ENCODE results near the gene CALR.

CALR gene

DNA sequence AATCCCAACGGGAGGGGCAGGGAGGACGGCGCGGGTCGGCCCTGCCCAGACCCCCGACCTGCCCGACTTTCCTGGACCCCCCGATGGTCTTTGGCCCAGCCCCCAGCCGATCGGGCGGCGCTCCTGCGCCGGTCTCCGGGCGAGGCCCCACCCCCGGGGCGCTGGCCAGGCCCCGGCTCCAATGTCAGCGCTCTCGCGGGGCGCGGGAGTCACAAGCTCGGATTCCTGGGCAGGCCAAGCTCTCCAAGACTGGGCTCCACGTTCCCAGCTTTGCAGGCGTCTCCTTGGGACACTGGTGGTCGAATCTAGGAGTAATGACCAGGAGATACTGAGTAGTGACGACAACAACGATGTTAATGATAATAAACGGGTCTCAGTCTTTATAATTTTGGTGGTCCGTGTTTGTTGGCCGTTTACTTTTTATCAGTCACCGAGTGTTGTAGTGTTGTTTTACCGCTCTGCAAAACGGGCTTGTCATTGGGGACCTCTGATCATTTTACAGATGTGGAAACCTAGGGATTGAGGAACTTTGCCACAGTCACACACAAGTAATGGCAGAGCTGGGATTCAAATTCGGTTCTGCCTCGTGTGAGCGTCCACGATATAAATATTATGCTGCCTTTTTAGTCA, 7.8 kb downstream of the CALR start:
- no peaks in the 10 kb centered on the region for H3K9me3 ChIP-seq (ENCODE audit: insufficient read depth, low read length)
- H3K4me3 ChIP-seq (ENCODE audit: insufficient read depth, low read length, poor library complexity, severe bottlenecking), result peak overlapping the region; percentile 82
- H4K20me1 ChIP-seq (ENCODE audit: low read depth, low read length), result no peaks in the 10 kb centered on the region
- no peak overlapping the region for H2AFZ ChIP-seq (ENCODE audit: low read depth, low read length, severe bottlenecking)
- peaks cover 49% of the 10 kb centered on the region for H3F3A ChIP-seq (ENCODE audit: insufficient read depth)
- H3K27ac ChIP-seq (ENCODE audit: low read depth, low read length), result peak overlapping the region; percentile 68
- H3K36me3 ChIP-seq (ENCODE audit: low read length), result peaks cover 13% of the 10 kb centered on the region
- H3K9ac ChIP-seq (ENCODE audit: low read length), result peak overlapping the region; percentile 84
- peak overlapping the region; percentile 87 for H3K4me2 ChIP-seq (ENCODE audit: low read depth, low read length, poor library complexity, severe bottlenecking)
- no peaks in the 10 kb centered on the region for H3K9me2 ChIP-seq (replicated peaks; ENCODE audit: insufficient read depth, low read length)
- no peaks in the 10 kb centered on the region for H3K27me3 ChIP-seq (ENCODE audit: low read length)
- peaks cover 30% of the 10 kb centered on the region for H3K79me2 ChIP-seq (ENCODE audit: insufficient read depth, low read length)
- TF ChIP-seq EZH2phosphoT487 (conservative IDR thresholded peaks at IDR 0.05; ENCODE audit: low read length), result no peak
- TF ChIP-seq, protein P1, sequence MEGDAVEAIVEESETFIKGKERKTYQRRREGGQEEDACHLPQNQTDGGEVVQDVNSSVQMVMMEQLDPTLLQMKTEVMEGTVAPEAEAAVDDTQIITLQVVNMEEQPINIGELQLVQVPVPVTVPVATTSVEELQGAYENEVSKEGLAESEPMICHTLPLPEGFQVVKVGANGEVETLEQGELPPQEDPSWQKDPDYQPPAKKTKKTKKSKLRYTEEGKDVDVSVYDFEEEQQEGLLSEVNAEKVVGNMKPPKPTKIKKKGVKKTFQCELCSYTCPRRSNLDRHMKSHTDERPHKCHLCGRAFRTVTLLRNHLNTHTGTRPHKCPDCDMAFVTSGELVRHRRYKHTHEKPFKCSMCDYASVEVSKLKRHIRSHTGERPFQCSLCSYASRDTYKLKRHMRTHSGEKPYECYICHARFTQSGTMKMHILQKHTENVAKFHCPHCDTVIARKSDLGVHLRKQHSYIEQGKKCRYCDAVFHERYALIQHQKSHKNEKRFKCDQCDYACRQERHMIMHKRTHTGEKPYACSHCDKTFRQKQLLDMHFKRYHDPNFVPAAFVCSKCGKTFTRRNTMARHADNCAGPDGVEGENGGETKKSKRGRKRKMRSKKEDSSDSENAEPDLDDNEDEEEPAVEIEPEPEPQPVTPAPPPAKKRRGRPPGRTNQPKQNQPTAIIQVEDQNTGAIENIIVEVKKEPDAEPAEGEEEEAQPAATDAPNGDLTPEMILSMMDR (IDR thresholded peaks at IDR 0.05; ENCODE audit: insufficient read depth, low read length, poor library complexity, severe bottlenecking), result no peak

DNA sequence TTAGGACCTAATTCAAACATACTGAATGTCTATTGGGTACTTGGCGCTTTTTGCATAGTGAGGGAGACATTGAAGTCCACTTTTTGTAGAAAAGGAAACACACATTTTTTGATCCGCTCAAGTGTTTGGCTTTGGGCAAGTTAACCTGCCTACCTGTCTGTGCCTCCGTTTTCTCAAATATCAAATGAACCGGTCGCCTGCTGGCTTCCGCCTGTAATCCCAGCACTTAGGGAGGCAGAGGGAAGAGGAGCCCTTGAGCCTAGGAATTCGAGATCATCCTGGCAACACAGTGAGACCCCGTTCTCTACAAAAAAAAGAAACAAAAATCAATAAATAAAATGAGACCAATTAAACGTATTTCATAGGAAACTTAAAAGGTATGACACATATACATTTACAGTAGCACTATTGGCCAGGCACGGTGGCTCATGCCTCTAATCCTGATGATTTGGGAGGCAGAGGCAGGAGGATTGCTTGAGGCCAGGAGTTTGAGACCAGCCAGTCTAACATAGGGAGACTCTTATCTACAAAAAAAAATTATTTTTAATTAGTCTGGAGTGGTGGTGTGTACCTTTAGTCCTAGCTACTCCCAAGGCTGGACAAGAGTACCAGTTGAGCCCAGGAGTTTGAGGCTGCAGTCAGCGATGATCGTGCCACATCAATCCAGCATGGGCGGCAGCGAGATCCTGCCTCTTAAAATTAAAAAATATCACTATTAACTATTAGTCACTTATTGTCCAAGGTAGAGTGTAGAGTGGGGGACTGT, 8.5 kb downstream of the CALR start:
- H4K20me1 ChIP-seq (ENCODE audit: low read depth, low read length), result no peaks in the 10 kb centered on the region
- H3K27ac ChIP-seq (ENCODE audit: low read depth, low read length), result peak overlapping the region; percentile 68
- no peaks in the 10 kb centered on the region for H3K9me3 ChIP-seq (ENCODE audit: insufficient read depth, low read length)
- H3K27me3 ChIP-seq (ENCODE audit: low read length), result no peaks in the 10 kb centered on the region
- peaks cover 13% of the 10 kb centered on the region for H3K36me3 ChIP-seq (ENCODE audit: low read length)
- peaks cover 30% of the 10 kb centered on the region for H3K79me2 ChIP-seq (ENCODE audit: insufficient read depth, low read length)
- peak overlapping the region; percentile 84 for H3K9ac ChIP-seq (ENCODE audit: low read length)
- no peak overlapping the region for H2AFZ ChIP-seq (ENCODE audit: low read depth, low read length, severe bottlenecking)
- peak overlapping the region; percentile 87 for H3K4me2 ChIP-seq (ENCODE audit: low read depth, low read length, poor library complexity, severe bottlenecking)
- peak overlapping the region; percentile 82 for H3K4me3 ChIP-seq (ENCODE audit: insufficient read depth, low read length, poor library complexity, severe bottlenecking)
- no peak for TF ChIP-seq EZH2phosphoT487 (conservative IDR thresholded peaks at IDR 0.05; ENCODE audit: low read length)
- TF ChIP-seq, protein P1 (IDR thresholded peaks at IDR 0.05; ENCODE audit: insufficient read depth, low read length, poor library complexity, severe bottlenecking), result no peak
- H3K9me2 ChIP-seq (replicated peaks; ENCODE audit: insufficient read depth, low read length), result no peaks in the 10 kb centered on the region
- peaks cover 42% of the 10 kb centered on the region for H3F3A ChIP-seq (ENCODE audit: insufficient read depth)

DNA sequence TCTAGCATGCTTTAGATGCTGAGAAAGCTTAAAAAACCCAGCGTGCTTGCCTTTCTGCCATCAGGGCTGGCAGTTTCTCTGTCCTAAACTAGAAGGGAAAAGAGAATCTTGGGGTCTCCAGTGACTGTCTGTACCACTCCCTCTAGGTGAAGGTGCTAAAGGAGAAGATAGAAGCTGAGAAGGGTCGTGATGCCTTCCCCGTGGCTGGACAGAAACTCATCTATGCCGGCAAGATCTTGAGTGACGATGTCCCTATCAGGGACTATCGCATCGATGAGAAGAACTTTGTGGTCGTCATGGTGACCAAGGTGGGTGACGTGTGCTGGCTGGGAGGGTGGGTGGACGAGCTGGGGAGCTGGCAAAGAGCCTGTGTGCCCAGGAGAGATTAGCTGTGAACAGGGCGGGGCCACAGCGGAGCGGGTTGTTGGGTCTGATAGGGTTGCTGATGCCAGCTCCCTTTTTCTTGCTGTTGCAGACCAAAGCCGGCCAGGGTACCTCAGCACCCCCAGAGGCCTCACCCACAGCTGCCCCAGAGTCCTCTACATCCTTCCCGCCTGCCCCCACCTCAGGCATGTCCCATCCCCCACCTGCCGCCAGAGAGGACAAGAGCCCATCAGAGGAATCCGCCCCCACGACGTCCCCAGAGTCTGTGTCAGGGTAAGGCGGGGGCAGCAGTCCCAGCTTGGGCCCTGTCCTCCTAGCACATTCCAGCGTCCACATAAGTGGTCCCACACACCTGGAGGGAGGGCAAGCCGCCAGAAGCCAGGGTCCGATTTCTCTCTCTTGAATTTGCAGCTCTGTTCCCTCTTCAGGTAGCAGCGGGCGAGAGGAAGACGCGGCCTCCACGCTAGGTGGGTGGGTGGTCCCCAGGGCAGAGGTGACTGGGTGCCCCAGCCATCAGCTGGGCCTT, 9.5 kb downstream of the CALR start:
- H3K4me2 ChIP-seq (ENCODE audit: low read depth, low read length, poor library complexity, severe bottlenecking), result peak overlapping the region; percentile 87
- no peaks in the 10 kb centered on the region for H4K20me1 ChIP-seq (ENCODE audit: low read depth, low read length)
- no peak overlapping the region for H3K4me3 ChIP-seq (ENCODE audit: insufficient read depth, low read length, poor library complexity, severe bottlenecking)
- H3K79me2 ChIP-seq (ENCODE audit: insufficient read depth, low read length), result peaks cover 30% of the 10 kb centered on the region
- H3K27me3 ChIP-seq (ENCODE audit: low read length), result no peaks in the 10 kb centered on the region
- peaks cover 13% of the 10 kb centered on the region for H3K36me3 ChIP-seq (ENCODE audit: low read length)
- peaks cover 33% of the 10 kb centered on the region for H3F3A ChIP-seq (ENCODE audit: insufficient read depth)
- H3K9ac ChIP-seq (ENCODE audit: low read length), result peak overlapping the region; percentile 84; the same call in 1 of the 2 replicates
- H3K9me2 ChIP-seq (replicated peaks; ENCODE audit: insufficient read depth, low read length), result no peaks in the 10 kb centered on the region
- no peak overlapping the region for H2AFZ ChIP-seq (ENCODE audit: low read depth, low read length, severe bottlenecking)
- no peak overlapping the region for H3K27ac ChIP-seq (ENCODE audit: low read depth, low read length)
- H3K9me3 ChIP-seq (ENCODE audit: insufficient read depth, low read length), result no peaks in the 10 kb centered on the region
- TF ChIP-seq, protein P1 (IDR thresholded peaks at IDR 0.05; ENCODE audit: insufficient read depth, low read length, poor library complexity, severe bottlenecking), result no peak
- TF ChIP-seq EZH2phosphoT487 (conservative IDR thresholded peaks at IDR 0.05; ENCODE audit: low read length), result no peak
